ENCODE results near the gene TREM2. TPM values are rescaled to one million over a fixed set of nuclear protein-coding genes. Genes with fewer than 3 reads are reported as not detected.
"Not testable (repeated sequence)": the region's sequence is repeated elsewhere in the genome, so short reads cannot be mapped to it uniquely, and the experiment has no call there.

TREM2 gene
- total RNA-seq, 2 experiments from 2014 or later = not detected

GRCh38 chr6:41122373-41122772 lies 40.5 kb downstream of the TREM2 start:
- Histone ChIP-seq H3K36me3 (ENCODE audit: insufficient read depth, low read length) (peaks cover 16% of the 10 kb centered on the region), H3K4me3 (ENCODE audit: low read length) (no peak overlapping the region), H3K9me3 (ENCODE audit: control insufficient read depth in 1 of 2, insufficient read depth in 1 of 2, low read length in 2 of 2) (no peaks in the 10 kb centered on the region), H3K27me3 (ENCODE audit: control insufficient read depth in 1 of 2, insufficient read depth in 2 of 2, low read length in 2 of 2) (no peaks in the 10 kb centered on the region), H3K4me1 (ENCODE audit: insufficient read depth, low read length) (no peaks in the 10 kb centered on the region), H3K27ac (ENCODE audit: low read depth in 1 of 2, low read length in 2 of 2) (no peak overlapping the region)
- CTCF ChIA-PET = no interaction called here
- TF ChIP-seq CTCF (IDR thresholded peaks at IDR 0.05) = no peak
- Mint-ChIP-seq H3K4me3 (no peak overlapping the region), H3K27me3 (no peaks in the 10 kb centered on the region), H3K36me3 (ENCODE audit: low read depth) (peaks cover 88% of the 10 kb centered on the region), H3K27ac (no peak overlapping the region), H3K9me3 (no peaks in the 10 kb centered on the region), H3K4me1 (ENCODE audit: low read depth) (no peaks in the 10 kb centered on the region)
- POLR2A ChIA-PET = no interaction called here
- ATAC-seq (ENCODE audit: poor library complexity) = no peak
- DNase-seq = no peak
- intact Hi-C loops (cut with DNase I, micrococcal nuclease) = no loop called here

- H3K4me1 Mint-ChIP-seq (ENCODE audit: low read depth) = no peaks in the 10 kb centered on the region
- DNase-seq (no peak), ATAC-seq (ENCODE audit: poor library complexity) (no peak)
- H3K4me1 ChIP-seq (ENCODE audit: insufficient read depth, low read length) = no peaks in the 10 kb centered on the region
- ChIA-PET CTCF (no interaction called here), POLR2A (no interaction called here)
- no peak overlapping the region for H3K4me3 Mint-ChIP-seq
- peaks cover 19% of the 10 kb centered on the region for H3K36me3 ChIP-seq (ENCODE audit: insufficient read depth, low read length)
- no peak overlapping the region for H3K27ac Mint-ChIP-seq
- H3K9me3 ChIP-seq (ENCODE audit: control insufficient read depth in 1 of 2, insufficient read depth in 1 of 2, low read length in 2 of 2) = no peaks in the 10 kb centered on the region
- H3K36me3 Mint-ChIP-seq (ENCODE audit: low read depth) = peaks cover 72% of the 10 kb centered on the region
- intact Hi-C loops (cut with DNase I, micrococcal nuclease) = no loop called here
- H3K27ac ChIP-seq (ENCODE audit: low read depth in 1 of 2, low read length in 2 of 2) = no peak overlapping the region
- H3K4me3 ChIP-seq (ENCODE audit: low read length) = no peak overlapping the region
- no peaks in the 10 kb centered on the region for H3K27me3 Mint-ChIP-seq
- TF ChIP-seq CTCF (IDR thresholded peaks at IDR 0.05) = no peak
- H3K27me3 ChIP-seq (ENCODE audit: control insufficient read depth in 1 of 2, insufficient read depth in 2 of 2, low read length in 2 of 2) = no peaks in the 10 kb centered on the region
- no peaks in the 10 kb centered on the region for H3K9me3 Mint-ChIP-seq
Observed at GRCh38 chr6:41120058-41120457, 42.9 kb downstream of the TREM2 start.

GRCh38 chr6:41119508-41119907 lies 43.4 kb downstream of the TREM2 start:
- H3K9me3 ChIP-seq (ENCODE audit: control insufficient read depth in 1 of 2, insufficient read depth in 1 of 2, low read length in 2 of 2) = no peaks in the 10 kb centered on the region
- Mint-ChIP-seq H3K4me3 (no peak overlapping the region), H3K4me1 (ENCODE audit: low read depth) (no peaks in the 10 kb centered on the region), H3K36me3 (ENCODE audit: low read depth) (peaks cover 71% of the 10 kb centered on the region), H3K27ac (no peak overlapping the region), H3K27me3 (no peaks in the 10 kb centered on the region), H3K9me3 (no peaks in the 10 kb centered on the region)
- no peak overlapping the region for H3K4me3 ChIP-seq (ENCODE audit: low read length)
- ChIA-PET POLR2A (no interaction called here), CTCF (no interaction called here)
- H3K27me3 ChIP-seq (ENCODE audit: control insufficient read depth in 1 of 2, insufficient read depth in 2 of 2, low read length in 2 of 2) = no peaks in the 10 kb centered on the region
- H3K36me3 ChIP-seq (ENCODE audit: insufficient read depth, low read length) = peaks cover 19% of the 10 kb centered on the region
- TF ChIP-seq CTCF (IDR thresholded peaks at IDR 0.05) = no peak
- no peak for ATAC-seq (ENCODE audit: poor library complexity)
- no peak overlapping the region for H3K27ac ChIP-seq (ENCODE audit: low read depth in 1 of 2, low read length in 2 of 2)
- H3K4me1 ChIP-seq (ENCODE audit: insufficient read depth, low read length) = no peaks in the 10 kb centered on the region
- no peak for DNase-seq
- intact Hi-C loops (cut with DNase I, micrococcal nuclease) = loop anchor here in 1 of 2 experiments (5.0 kb wide), 1 partner anchor 38 kb away; no protein-coding TSS in a partner anchor

GRCh38 chr6:41115027-41115426 lies 47.9 kb downstream of the TREM2 start:
- intact Hi-C loops (cut with DNase I, micrococcal nuclease) = loop anchor here in 1 of 2 experiments (5.0 kb wide), 1 partner anchor 42 kb away; no protein-coding TSS in a partner anchor
- H3K4me3 Mint-ChIP-seq; ATAC-seq (ENCODE audit: poor library complexity); H3K27me3 ChIP-seq (ENCODE audit: control insufficient read depth in 1 of 2, insufficient read depth in 2 of 2, low read length in 2 of 2); H3K9me3 Mint-ChIP-seq; H3K4me3 ChIP-seq (ENCODE audit: low read length); H3K27ac Mint-ChIP-seq; POLR2A ChIA-PET; H3K4me1 ChIP-seq (ENCODE audit: insufficient read depth, low read length); H3K27ac ChIP-seq (ENCODE audit: low read depth in 1 of 2, low read length in 2 of 2); H3K36me3 ChIP-seq (ENCODE audit: insufficient read depth, low read length); H3K9me3 ChIP-seq (ENCODE audit: control insufficient read depth in 1 of 2, insufficient read depth in 1 of 2, low read length in 2 of 2); H3K4me1 Mint-ChIP-seq (ENCODE audit: low read depth); DNase-seq; H3K27me3 Mint-ChIP-seq: not testable (repeated sequence)
- peaks cover 39% of the 10 kb centered on the region for H3K36me3 Mint-ChIP-seq (ENCODE audit: low read depth)
- CTCF ChIA-PET = interaction anchor here (1.2 kb wide), 1 partner anchor 22 kb away, joined by 4 read pairs; no protein-coding TSS in a partner anchor
